Skeletal muscle cell (primary cell): Measurements from ENCODE around the gene MMD2.
"Not testable (repeated sequence)": the region's sequence is repeated elsewhere in the genome, so short reads cannot be mapped to it uniquely, and the experiment has no call there.

ENCODE experiments used
- DNase-seq: peaks from one replicate; pipeline ENCODE4 v3.0.0-alpha.2; 2010; ENCODE audit warnings: low read depth
- H3K4me3 ChIP-seq: 2 replicates; pipeline ENCODE4 v1.5.1; 2011; ENCODE audit warnings: low read depth, mild to moderate bottlenecking, control low read depth, low read length, moderate library complexity

The MMD2 gene

DNA sequence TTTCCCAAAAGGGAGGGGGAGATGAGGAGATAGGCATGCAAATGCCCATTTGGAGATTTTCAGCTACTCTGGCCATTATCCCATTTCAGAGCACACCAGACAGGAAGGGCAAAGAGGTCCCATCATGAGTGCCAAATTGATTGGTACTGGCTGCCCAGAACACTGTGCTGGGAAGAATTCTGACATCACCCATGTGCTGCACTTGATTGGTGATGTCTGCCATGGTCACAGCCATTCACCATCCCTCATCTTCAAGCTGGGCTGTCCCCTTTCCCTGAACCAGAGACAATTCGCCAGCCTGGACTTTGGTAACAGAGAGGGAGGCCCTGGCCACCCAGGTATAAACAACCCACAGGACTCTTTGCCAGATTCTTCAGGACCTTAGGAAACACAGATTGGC lies 52.3 kb downstream of the MMD2 start:
- DNase-seq = no peak
- no peak overlapping the region for H3K4me3 ChIP-seq

DNA sequence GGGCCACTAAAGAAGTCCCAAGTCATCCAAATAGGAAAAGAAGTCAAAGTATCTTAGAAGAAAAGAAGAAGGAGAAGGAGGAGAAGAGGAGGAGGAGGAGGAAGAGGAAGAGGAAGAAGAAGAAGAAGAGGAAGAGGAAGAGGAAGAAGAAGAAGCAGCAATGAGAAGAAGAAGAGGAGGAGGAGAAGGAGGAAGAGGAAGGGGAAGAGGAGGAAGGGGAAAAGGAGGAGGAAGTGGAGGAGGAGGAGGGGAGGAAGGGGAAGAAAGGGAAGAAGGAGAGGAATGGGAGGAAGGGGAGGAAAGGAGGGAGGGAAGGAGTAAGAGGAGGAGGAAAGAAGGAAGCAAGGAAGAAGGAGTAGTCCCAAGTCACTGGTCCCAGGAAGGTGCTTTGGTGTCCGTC lies 53.8 kb downstream of the MMD2 start:
- no peak overlapping the region for H3K4me3 ChIP-seq
- DNase-seq = no peak

DNA sequence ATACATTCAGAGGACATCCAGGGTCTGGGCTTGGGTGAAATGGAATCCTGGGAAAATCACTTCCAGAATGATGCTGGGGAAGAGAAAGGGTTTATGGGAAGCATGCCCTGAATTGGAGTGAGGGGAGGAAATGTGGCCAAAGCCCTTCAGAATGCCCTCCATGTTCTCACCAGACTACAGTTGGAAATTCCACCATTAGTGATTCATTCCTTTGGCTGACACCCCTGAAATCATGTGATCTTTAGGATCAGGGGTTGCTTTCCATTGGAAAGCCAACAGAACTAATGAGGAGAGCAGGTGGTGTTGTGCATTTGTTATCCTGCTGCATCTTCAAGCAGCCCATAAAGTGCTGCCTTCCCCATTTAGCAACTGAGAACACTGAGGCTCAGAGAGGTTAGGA lies 54.6 kb downstream of the MMD2 start:
- no peak overlapping the region for H3K4me3 ChIP-seq
- DNase-seq = no peak

DNA sequence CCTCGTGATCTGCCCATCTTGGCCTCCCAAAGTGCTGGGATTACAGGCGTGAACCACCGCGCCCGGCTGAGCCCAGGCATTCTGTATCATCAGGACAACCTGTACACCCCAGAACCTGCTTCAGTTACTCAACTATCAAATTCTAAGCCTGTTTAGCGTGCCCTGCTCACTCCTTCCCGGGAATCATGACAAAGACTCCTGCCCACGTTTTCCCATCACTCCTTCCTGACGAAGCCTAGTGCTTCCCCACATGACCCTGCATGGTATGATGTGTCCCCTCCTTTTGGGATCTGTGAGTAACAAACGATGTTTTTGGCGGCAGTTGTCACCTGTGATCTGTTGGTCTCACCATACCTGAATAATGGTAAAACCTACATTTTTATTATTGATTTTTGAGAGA lies 63.2 kb downstream of the MMD2 start:
- H3K4me3 ChIP-seq = no peak overlapping the region
- DNase-seq = no peak

DNA sequence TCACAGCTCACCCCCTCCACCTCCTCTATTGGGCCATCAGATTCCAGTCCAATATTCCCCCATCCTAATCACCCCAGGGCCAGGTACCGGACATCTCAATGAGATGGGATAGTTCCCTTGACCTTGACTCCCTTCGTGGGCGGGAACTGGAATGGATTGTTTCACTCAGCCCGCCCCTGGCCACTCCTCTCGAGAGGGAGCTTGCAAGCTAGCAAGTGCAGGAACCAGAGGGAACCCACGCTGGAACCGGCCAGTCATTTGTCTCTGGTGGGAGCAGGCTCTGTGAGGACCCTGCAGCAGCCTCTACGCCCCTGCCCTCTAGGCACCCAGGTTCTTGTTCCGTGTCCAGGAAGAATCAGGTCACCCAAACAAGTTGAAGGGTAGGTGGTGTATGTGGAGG lies 64.5 kb downstream of the MMD2 start:
- no peak overlapping the region for H3K4me3 ChIP-seq
- no peak for DNase-seq

DNA sequence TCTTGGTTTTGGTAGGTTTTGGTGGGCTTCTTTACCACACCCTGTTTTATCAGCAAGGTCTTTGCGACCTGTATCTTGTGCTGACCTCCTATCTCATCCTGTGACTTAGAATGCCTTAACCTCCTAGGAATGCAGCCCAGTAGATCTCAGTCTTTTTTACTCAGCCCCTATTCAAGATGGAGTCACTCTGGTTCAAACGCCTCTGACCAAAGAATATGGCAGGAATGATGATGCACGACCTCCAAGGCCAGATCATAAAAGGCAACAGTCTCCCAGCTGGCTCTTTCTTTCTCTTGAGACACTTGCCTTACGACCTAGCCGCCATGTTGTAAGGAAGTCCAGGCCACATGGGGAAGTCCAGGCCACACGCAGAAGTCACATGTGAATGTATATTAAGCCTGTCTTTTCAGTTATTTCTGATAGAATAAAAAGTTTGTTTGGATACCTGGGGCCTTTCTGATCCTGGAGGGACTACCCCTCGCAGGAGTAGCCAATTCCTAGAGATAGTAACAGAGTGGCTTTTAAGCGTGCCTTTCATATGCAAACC lies 65.0 kb downstream of the MMD2 start:
- no peak overlapping the region for H3K4me3 ChIP-seq
- no peak for DNase-seq

DNA sequence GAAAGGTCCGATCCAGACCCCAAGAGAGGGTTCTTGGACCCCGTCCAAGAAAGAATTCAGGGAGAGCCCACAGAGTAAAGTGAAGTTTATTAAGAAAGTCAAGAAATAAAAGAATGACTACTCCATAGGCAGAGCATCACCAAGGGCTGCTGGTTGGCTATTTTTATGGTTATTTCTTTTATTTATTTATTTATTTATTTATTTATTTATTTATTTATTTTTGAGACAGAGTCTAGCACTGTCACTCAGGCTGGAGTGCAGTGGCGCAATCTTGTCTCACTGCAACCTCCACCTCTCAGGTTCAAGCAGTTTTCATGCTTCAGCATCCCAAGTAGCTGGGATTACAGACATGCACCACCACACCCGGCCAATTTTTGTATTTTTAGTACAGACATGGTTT lies 65.8 kb downstream of the MMD2 start:
- not testable (repeated sequence) for DNase-seq, H3K4me3 ChIP-seq

DNA sequence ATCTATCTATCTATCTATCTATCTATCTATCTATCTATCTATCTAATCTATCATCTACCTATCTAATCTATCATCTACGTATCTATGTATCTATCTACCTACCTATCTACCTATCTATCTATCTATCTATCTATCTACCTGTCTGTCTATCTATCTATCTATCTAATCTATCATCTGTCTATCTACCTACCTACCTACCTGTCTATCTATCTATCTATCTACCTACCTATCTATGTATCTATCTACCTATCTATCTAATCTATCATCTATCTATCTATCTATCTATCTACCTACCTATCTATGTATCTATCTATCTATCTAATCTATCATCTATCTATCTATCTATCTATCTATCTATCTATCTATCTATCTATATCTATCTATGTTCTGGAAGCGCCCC lies 67.5 kb downstream of the MMD2 start:
- not testable (repeated sequence) for DNase-seq, H3K4me3 ChIP-seq

DNA sequence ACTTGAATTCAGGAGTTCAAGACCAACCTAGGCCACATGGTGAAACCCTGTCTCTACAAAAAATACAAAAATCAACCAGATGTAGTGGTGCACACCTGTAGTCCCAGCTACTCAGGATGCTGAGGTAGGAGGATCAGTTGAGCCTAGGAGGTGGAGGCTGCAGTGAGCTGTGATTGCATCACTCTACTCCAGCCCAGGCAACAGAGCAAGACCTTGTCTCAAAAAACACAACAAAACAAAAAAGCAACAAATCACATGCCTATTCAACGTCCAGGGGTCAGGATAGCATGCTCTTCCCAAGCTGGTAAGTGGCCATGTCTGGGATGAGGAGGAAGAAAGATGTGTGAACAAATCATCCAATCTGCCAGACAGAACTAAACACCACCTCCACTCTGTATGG lies 69.3 kb downstream of the MMD2 start:
- no peak for DNase-seq

DNA sequence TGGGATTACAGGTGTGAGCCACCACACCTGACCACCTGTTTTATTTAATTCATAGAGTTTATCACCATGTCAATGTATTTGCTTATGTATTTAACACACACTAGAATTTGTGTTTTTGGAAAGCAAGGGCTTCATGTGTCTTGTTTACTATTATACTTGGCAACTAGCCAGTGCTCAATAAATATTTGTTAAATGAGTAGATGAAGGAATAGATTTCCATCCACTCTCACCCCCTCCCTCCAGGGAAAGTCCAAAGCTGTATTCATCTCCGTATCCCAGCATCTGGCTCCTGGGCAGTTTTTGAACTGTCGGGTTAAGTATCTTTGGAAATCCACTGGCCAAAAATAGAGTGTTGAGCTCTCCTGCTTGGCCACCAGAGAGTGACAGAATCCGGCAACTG lies 70.8 kb downstream of the MMD2 start:
- H3K4me3 ChIP-seq = no peak overlapping the region
- DNase-seq = no peak

More for the DNA sequence above, 69.3 kb downstream of the MMD2 start:
- no peak overlapping the region for H3K4me3 ChIP-seq

DNA sequence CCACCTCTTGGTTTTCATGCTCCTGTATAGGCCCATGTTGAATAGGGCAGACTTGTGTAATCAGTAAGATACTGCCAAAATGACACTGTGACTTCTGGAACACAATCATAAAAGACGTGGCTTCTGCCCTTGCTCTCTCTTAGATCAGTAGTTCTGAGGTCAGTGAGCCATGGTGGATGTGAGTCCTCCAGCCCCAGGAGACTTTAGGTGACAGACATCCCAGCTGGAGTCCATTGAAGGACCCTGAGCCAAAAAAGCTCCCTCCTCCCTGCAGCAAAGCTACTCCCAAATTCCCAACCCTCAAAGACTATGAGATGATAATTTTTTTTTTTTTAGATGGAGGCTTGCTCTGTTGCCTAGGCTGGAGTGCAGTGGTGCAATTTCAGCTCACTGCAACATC lies 72.3 kb downstream of the MMD2 start:
- DNase-seq = no peak
- H3K4me3 ChIP-seq = no peak overlapping the region

DNA sequence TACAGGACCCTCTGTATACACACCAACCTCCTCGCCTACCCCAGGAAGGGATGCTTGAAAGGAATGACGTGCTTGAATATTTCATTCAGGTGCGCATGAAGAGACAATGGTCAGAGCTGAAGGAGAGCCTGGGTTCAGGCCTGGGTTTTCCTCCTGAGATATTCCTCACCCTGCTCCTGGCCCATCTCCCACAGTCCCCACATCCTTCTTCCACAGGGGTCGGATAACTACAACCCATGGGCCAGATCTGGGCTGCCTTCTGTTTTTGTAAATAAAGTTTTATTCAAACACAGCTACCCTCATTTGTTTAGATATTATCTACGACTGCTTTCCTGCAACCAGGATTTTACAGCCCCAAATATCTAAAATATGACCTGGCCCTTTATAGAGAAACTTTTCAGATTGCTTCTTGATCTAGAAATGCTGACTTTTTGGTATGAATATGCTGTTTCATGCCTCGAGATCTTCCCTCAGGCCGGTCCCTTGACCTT lies 73.6 kb downstream of the MMD2 start:
- no peak overlapping the region for H3K4me3 ChIP-seq
- DNase-seq = no peak

DNA sequence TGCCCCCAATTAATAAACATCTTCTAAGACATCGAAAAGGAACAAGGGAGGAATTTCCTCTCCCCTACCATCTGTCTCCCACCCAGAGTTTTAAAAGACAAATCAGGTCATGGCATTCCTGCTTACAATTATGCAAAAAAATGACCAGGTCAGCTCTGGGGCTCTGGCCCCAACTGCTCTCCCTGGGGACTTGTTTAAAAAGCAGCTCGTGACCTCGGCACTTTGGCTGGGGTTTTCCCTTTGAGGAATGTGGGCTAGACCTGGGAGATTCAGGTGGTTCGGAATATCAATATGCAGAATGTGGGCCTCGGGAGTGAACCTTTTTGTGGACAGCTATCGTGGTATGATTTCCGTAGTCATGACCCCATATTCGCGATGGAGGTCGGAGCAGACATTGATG lies 74.8 kb downstream of the MMD2 start:
- no peak overlapping the region for H3K4me3 ChIP-seq

DNA sequence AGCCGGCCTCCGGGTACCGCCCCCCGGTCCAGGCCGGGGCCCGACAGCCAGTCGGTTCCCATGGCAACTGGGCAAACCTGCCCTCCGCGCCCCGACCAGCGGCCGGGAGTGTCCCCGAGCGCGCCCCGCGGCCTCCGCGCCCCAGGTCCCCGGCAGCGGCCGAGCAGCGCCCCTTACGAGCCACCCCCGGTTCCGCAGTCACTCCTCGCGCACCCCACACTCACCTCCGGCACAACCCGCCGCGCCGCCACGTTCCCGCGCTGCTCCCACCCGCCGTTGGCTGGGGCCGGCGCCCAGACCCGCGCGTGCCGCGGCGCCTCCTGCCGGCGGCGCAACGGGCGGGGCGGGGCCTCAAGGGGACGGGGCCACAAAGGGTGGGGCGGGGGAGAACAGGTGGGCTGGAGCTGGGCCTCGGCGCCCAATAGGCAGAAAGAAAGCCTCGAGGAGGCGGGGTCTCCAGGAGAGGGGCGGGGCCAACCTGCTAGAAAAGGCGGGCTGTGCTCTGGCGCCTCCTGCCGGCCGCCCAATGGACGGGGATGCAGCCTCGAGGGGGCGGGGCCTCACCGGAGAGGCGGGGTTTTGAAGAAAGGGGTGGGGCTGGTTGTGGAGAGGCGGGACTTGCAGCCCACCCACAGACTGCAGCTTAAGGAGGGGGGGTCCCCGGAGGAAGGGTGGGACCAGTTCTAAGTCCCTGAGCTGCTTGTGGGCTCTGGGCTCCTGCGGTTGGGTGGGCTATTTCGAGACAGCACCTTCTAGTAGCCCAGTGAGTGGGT lies 75.4 kb downstream of the MMD2 start, which contains the start of gene RADIL:
Gene RADIL (minus strand): TSS at position 345 of the 773 bp plus-strand sequence. CDS start 5,577 bp downstream, outside the sequence.
- peak; percentile 31 for DNase-seq
- H3K4me3 ChIP-seq = peak within 1 kb of the TSS; percentile 51

More for the DNA sequence above, 74.8 kb downstream of the MMD2 start:
- DNase-seq = no peak

DNA sequence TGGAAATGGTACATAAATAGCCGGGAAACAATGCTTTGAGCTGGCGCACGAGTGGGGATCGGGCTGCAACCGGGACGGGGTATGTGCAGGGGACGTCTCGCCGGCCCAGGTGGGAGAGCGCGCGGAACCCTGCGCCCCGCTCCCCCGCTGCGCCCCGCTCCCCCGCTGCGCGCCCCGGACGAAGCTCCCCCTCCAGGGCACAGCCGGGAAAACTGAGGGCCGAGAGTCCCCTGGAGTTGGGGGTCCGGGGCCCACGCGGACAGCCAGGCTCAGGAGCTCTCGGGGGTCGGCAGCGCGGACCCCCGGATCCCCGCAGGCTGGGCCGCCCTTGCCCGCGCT lies 76.0 kb downstream of the MMD2 start:
- DNase-seq = no peak
- peak overlapping the region; percentile 51 for H3K4me3 ChIP-seq

DNA sequence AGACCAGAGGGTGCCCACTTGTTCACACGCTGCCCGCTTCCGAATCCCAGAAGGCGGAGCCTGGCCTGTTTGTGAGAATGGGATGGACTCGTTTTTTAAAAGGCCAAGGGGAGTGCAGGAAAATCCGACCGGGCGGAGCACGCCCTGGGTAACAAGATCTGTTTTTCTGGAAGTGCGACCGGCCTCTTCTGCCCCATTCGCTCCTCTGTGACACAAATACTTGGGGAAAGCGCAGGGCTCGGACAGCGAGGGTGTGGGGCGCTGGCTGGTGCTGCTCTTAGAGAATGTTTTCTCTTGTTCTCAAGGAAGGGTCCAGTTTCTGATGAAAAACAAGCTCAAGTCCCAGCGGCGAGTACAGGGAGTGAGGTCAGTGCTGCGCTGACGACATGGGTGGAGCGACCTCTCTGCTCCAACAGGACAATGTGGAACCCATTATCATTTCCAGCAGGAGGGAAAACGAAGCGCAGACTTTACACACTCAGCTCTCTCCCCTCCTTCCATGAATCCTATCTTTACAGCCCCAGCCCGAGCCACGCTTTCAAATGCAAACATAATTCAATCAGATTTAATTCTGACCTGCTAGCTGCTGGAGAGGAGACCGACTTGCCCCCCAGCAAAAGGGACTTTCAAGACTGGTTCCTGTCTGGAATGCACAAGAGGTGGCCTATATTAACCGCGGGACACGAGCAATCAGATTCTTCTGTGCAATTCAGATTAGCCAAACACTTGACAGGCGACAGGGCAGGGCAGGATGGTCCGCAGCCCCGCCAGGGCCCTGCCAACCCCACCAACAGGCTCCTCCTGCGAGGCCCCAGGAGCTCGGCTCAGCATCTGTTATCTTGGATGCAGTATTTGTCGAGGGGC lies 76.6 kb downstream of the MMD2 start:
- peak; percentile 24 for DNase-seq
- peak overlapping the region; percentile 51 for H3K4me3 ChIP-seq

DNA sequence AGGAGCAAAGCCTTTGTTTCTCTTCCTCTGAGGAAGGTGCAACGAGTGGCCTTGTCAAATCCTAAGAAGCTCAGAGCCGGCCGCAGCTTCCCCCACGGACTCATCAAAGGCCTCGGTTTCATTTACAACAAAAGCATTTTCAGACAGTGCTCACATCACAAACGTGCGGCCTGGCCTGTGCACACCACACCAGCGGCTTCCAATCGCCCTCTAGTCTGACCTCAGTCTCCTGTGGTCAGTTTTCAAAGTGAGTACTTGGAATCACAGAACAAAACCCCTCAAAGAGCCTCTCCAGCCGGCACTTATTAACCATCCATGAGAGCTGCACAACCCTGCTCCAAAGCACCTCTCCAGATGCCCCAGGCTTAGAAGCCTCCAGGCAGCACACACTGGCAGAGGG lies 78.8 kb downstream of the MMD2 start:
- no peak overlapping the region for H3K4me3 ChIP-seq
- no peak for DNase-seq

DNA sequence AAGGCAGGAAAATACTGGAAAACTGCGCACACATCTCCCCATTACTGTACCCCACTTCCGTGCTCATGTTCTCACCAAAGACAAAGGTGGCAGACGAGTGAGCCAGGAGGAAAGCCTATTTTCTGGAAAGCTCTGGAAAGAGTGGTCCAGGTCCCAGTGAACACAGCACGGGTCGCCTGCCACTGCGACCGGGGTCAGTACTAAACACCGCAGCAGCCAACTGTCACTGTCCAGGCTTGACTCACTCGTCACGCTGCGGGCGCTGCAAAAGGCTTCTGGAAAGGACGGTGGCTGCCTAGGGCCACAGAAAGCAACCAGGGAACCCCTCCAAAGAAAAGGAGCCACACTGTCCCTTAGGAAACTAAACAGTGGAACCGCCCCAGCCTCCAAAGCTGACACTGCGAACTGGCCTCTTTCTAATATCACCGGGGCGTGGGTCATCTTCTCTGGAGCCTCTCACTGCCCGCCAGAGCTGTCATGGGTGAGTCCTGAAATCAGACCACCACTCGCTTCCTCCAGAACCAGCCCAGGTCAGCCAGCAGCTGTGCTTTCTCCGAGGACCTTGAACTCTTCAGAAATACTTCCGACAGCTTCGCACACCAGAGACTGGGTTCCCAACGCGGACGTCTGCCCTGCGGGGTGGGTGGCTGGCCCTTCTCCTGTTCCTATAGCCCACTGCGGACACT lies 79.4 kb downstream of the MMD2 start:
- DNase-seq = no peak
- H3K4me3 ChIP-seq = no peak overlapping the region

DNA sequence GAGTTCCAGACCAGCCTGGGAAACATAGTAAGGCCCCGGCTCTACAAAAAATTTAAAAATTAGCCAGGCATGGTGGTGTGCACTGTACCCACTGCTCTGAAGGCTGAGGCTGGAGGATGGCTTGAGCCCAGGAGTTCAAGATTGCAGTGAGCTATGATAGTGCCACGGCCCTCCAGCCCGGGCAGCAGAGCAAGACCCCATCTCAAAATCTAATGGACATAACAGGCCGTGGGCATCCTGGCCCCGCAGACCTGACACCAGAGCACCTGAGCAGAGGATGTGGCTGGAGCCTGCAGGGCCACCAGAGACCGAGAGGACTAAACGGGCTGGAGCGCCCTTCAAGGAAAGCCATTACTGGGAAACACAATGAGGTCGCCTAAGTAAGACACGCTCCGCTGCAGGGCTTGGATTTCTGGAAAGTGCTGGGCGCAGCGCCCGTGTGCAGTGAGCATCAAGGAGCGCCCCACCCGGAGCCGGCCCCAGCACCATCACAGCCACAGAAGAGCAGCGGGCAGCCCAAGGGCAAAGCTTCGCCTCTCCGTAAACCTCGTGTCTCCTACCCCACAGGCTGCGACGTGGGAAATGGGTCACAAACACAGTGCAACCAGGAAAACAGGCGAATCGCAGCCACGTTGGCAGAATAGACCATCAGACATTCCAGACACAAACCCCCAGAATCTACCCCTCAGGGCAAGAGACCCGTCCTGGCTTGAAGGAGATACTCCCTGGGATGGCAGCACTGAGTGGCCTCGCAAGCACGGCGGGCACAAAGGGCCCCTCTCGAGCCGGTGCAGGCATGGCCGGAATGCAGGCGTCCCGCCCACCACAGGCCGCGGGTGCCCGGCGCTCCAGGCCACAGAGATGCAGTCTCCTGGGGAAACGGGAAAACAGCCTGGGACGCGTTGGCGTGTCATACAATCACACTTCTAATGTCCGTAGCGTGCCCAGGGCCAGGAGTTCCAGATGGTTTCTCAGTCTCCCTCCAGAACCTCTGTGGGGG lies 80.4 kb downstream of the MMD2 start:
- H3K4me3 ChIP-seq = no peak overlapping the region
- DNase-seq = no peak
